ENCODE results near the gene ATP5F1D.

DNA sequence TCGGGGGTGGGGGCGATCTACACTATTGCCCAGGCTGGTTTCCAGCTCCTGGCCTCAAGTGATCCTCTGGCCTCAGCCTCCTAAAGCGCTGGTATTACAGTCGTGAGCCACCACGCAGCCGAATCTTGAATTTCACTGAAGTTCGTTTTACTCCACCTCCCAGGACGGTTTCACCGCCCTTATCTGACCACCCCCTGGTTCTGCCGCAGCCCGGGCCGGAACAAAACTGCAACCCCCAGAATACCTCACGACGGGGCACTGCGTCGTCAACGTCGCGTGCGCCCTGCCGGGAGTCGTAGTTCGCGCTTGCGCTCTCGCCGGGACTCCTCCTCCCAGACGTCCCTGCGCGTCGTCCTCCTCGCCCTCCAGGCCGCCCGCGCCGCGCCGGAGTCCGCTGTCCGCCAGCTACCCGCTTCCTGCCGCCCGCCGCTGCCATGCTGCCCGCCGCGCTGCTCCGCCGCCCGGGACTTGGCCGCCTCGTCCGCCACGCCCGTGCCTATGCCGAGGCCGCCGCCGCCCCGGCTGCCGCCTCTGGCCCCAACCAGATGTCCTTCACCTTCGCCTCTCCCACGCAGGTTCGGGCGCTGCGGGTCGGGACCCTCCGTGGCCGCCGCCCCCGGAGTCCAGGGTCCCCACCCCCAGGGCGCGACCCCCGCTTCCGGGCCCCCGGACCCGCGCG, at the start of gene ATP5F1D:
- TF ChIP-seq, protein P1, sequence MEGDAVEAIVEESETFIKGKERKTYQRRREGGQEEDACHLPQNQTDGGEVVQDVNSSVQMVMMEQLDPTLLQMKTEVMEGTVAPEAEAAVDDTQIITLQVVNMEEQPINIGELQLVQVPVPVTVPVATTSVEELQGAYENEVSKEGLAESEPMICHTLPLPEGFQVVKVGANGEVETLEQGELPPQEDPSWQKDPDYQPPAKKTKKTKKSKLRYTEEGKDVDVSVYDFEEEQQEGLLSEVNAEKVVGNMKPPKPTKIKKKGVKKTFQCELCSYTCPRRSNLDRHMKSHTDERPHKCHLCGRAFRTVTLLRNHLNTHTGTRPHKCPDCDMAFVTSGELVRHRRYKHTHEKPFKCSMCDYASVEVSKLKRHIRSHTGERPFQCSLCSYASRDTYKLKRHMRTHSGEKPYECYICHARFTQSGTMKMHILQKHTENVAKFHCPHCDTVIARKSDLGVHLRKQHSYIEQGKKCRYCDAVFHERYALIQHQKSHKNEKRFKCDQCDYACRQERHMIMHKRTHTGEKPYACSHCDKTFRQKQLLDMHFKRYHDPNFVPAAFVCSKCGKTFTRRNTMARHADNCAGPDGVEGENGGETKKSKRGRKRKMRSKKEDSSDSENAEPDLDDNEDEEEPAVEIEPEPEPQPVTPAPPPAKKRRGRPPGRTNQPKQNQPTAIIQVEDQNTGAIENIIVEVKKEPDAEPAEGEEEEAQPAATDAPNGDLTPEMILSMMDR (IDR thresholded peaks at IDR 0.05; ENCODE audit: control extremely low read depth in 1 of 3, insufficient read depth in 1 of 3, low read depth in 1 of 3, low read length in 3 of 3): no peak
- no peak for TF ChIP-seq FOSL1 (IDR thresholded peaks at IDR 0.05; ENCODE audit: insufficient read depth, low read depth, low read length)
- no peak for TF ChIP-seq POLR2A (IDR thresholded peaks at IDR 0.05; ENCODE audit: control extremely low read depth in 1 of 2, low read depth in 2 of 2, low read length in 2 of 2)
- TF ChIP-seq SP2 (IDR thresholded peaks at IDR 0.05; ENCODE audit: low read length): no peak
- no peak for TF ChIP-seq POLR2AphosphoS5 (IDR thresholded peaks at IDR 0.05; ENCODE audit: low read depth, low read length)
- no peak for TF ChIP-seq EP300 (IDR thresholded peaks at IDR 0.05; ENCODE audit: borderline replicate concordance in 1 of 2, low read depth in 2 of 2, low read length in 2 of 2)
- no peak for TF ChIP-seq RAD21 (IDR thresholded peaks at IDR 0.05 in 1 of 2, conservative IDR thresholded peaks at IDR 0.05 in 1 of 2; ENCODE audit: low read depth in 2 of 2, low read length in 2 of 2)
- TF ChIP-seq CBX5 (IDR thresholded peaks at IDR 0.05; ENCODE audit: low read depth, low read length): no peak

All from H1 (cell line).